Measurements from ENCODE around the gene CACNB3.

Gene CACNB3

DNA sequence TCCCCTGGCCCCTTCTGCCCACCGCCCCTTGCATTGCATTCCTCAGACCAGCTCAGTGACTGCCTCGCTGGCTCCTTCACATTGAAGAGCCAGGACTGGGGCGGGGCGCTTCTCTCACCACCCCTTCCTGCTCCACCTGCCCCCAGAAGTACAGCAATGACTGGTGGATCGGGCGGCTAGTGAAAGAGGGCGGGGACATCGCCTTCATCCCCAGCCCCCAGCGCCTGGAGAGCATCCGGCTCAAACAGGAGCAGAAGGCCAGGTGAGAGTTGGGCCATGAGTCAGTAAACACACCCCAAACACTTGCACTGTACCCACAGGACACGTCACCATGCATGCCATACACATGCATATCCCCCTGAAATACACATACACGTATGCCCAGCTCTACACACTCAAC, 5.8 kb downstream of the CACNB3 start:
- H3K36me3 ChIP-seq, result peaks cover 61% of the 10 kb centered on the region
- DNase-seq, result no peak
- no peak overlapping the region for H3K27ac ChIP-seq
- TF ChIP-seq, protein P1, sequence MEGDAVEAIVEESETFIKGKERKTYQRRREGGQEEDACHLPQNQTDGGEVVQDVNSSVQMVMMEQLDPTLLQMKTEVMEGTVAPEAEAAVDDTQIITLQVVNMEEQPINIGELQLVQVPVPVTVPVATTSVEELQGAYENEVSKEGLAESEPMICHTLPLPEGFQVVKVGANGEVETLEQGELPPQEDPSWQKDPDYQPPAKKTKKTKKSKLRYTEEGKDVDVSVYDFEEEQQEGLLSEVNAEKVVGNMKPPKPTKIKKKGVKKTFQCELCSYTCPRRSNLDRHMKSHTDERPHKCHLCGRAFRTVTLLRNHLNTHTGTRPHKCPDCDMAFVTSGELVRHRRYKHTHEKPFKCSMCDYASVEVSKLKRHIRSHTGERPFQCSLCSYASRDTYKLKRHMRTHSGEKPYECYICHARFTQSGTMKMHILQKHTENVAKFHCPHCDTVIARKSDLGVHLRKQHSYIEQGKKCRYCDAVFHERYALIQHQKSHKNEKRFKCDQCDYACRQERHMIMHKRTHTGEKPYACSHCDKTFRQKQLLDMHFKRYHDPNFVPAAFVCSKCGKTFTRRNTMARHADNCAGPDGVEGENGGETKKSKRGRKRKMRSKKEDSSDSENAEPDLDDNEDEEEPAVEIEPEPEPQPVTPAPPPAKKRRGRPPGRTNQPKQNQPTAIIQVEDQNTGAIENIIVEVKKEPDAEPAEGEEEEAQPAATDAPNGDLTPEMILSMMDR (IDR thresholded peaks at IDR 0.05; ENCODE audit: low read depth, low read length), result no peak
- H3K4me3 ChIP-seq (ENCODE audit: low read depth, low read length), result no peak overlapping the region
- H3K27me3 ChIP-seq (ENCODE audit: insufficient read depth, low read depth, severe bottlenecking), result no peaks in the 10 kb centered on the region
- H3K9me3 ChIP-seq (ENCODE audit: severe bottlenecking), result no peaks in the 10 kb centered on the region

DNA sequence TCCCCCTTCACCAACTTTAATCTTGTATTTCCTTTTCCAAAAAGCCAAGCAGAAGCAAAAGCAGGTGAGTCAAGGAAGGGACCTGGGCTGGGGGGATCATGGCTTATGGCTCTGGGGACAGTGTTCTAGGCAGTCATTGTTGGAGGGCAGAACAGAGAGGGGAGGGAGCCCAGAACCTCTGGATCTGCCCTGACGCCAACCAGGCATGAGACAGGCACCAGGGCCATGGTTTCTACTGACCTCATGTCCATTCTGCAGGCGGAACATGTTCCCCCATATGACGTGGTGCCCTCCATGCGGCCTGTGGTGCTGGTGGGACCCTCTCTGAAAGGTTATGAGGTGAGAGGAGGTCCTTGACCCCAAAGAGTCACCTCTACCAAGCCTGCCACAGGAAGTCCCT, 6.6 kb downstream of the CACNB3 start:
- no peak for DNase-seq
- Histone ChIP-seq H3K9me3 (ENCODE audit: severe bottlenecking) (no peaks in the 10 kb centered on the region), H3K36me3 (peaks cover 69% of the 10 kb centered on the region)

DNA sequence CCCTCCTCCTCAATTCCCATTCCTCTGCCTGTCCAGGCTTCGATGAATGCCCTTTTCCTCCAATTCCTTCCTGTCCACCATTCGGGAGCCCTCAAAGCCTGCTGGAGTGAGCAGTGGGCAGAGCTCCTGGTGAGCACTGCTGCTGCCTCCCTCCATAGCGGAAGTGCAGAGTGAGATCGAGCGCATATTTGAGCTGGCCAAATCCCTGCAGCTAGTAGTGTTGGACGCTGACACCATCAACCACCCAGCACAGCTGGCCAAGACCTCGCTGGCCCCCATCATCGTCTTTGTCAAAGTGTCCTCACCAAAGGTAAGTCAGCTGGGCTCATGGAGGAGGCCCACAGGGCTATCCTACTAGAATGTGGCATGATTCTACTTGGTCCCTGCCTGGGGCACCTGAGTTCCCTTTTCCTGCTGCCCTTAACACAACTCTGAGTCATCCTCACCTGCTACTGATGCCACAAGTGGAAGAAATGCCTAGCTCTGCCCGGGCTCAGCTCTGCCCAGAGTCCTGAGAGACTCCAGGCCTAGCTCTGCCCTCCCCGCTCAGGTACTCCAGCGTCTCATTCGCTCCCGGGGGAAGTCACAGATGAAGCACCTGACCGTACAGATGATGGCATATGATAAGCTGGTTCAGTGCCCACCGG, 8.0 kb downstream of the CACNB3 start:
- Histone ChIP-seq H3K27me3 (ENCODE audit: insufficient read depth, low read depth, severe bottlenecking) (no peaks in the 10 kb centered on the region), H3K36me3 (peaks cover 83% of the 10 kb centered on the region), H3K27ac (no peak overlapping the region), H3K9me3 (ENCODE audit: severe bottlenecking) (no peaks in the 10 kb centered on the region), H3K4me3 (ENCODE audit: low read depth, low read length) (no peak overlapping the region)
- TF ChIP-seq, protein P1 (IDR thresholded peaks at IDR 0.05; ENCODE audit: low read depth, low read length), result no peak
- DNase-seq, result no peak

More for the DNA sequence above, 6.6 kb downstream of the CACNB3 start:
- TF ChIP-seq, protein P1 (IDR thresholded peaks at IDR 0.05; ENCODE audit: low read depth, low read length), result no peak
- Histone ChIP-seq H3K4me3 (ENCODE audit: low read depth, low read length) (no peak overlapping the region), H3K27me3 (ENCODE audit: insufficient read depth, low read depth, severe bottlenecking) (no peaks in the 10 kb centered on the region), H3K27ac (no peak overlapping the region)

DNA sequence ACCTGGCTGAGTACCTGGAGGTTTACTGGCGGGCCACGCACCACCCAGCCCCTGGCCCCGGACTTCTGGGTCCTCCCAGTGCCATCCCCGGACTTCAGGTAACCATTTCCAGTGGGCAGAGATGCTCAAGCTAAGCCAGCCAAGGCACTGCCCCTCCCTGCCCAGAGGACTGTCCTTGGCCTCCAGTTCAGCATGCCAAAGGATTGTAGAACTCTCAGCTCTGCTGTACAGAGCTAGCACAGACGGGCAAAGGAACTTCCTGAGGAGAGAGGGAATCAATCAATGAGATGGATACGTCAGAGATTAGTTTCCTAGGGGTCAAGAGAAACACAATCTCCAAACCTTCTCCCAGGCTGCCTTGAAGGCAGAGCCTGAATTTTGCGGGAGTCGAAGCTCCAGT, 8.7 kb downstream of the CACNB3 start:
- peaks cover 90% of the 10 kb centered on the region for H3K36me3 ChIP-seq
- DNase-seq, result no peak
- H3K27ac ChIP-seq, result no peak overlapping the region
- TF ChIP-seq, protein P1 (IDR thresholded peaks at IDR 0.05; ENCODE audit: low read depth, low read length), result no peak
- H3K9me3 ChIP-seq (ENCODE audit: severe bottlenecking), result no peaks in the 10 kb centered on the region
- H3K4me3 ChIP-seq (ENCODE audit: low read depth, low read length), result no peak overlapping the region
- no peaks in the 10 kb centered on the region for H3K27me3 ChIP-seq (ENCODE audit: insufficient read depth, low read depth, severe bottlenecking)

DNA sequence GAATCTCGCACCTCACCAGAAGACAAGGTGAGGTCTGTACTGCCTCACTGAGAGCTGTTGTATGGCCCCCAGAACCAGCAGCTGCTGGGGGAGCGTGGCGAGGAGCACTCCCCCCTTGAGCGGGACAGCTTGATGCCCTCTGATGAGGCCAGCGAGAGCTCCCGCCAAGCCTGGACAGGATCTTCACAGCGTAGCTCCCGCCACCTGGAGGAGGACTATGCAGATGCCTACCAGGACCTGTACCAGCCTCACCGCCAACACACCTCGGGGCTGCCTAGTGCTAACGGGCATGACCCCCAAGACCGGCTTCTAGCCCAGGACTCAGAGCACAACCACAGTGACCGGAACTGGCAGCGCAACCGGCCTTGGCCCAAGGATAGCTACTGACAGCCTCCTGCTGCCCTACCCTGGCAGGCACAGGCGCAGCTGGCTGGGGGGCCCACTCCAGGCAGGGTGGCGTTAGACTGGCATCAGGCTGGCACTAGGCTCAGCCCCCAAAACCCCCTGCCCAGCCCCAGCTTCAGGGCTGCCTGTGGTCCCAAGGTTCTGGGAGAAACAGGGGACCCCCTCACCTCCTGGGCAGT, 9.3 kb downstream of the CACNB3 start:
- Histone ChIP-seq H3K27ac (no peak overlapping the region), H3K36me3 (peaks cover 96% of the 10 kb centered on the region), H3K9me3 (ENCODE audit: severe bottlenecking) (no peaks in the 10 kb centered on the region), H3K27me3 (ENCODE audit: insufficient read depth, low read depth, severe bottlenecking) (no peaks in the 10 kb centered on the region), H3K4me3 (ENCODE audit: low read depth, low read length) (no peak overlapping the region)
- TF ChIP-seq, protein P1 (IDR thresholded peaks at IDR 0.05; ENCODE audit: low read depth, low read length), result no peak
- DNase-seq, result no peak

DNA sequence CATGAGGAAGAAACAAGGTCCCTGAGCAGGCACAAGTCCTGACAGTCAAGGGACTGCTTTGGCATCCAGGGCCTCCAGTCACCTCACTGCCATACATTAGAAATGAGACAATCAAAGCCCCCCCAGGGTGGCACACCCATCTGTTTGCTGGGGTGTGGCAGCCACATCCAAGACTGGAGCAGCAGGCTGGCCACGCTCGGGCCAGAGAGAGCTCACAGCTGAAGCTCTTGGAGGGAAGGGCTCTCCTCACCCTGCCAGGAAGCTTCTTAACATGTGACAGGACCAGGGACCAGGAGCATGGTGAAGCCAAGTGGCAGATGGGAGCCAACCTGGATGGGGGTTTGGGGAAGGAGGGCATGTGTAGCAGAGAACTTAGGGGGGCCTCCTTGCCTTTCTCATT, 10.0 kb downstream of the CACNB3 start:
- TF ChIP-seq, protein P1 (IDR thresholded peaks at IDR 0.05; ENCODE audit: low read depth, low read length), result no peak
- peaks cover 96% of the 10 kb centered on the region for H3K36me3 ChIP-seq

More for the DNA sequence above, 10.0 kb downstream of the CACNB3 start:
- no peaks in the 10 kb centered on the region for H3K9me3 ChIP-seq (ENCODE audit: severe bottlenecking)
- H3K27me3 ChIP-seq (ENCODE audit: insufficient read depth, low read depth, severe bottlenecking), result no peaks in the 10 kb centered on the region
- no peak overlapping the region for H3K27ac ChIP-seq
- no peak overlapping the region for H3K4me3 ChIP-seq (ENCODE audit: low read depth, low read length)
- DNase-seq, result no peak
